HL-60/S4 (cell line): Measurements from ENCODE around the gene DHRS9.

Experiments
- in situ Hi-C: fragments of 300-500 bp; cut with MboI; formaldehyde crosslinking; loops from 2 replicates; pipeline ENCODE4 v1.14.3; 2022; ENCODE audit warnings: low sequenced_read_pairs

DHRS9 gene

GRCh38 chr2:169093535-169093934 lies 24.2 kb downstream of the DHRS9 start:
- in situ Hi-C loops = no loop called here

- in situ Hi-C loops = no loop called here
Observed at GRCh38 chr2:169094676-169095075, 25.3 kb downstream of the DHRS9 start.

GRCh38 chr2:169095621-169096105 lies 26.3 kb downstream of the DHRS9 start:
- in situ Hi-C loops = no loop called here

GRCh38 chr2:169104848-169105247 lies 35.5 kb downstream of the DHRS9 start:
- in situ Hi-C loops = no loop called here

- in situ Hi-C loops = no loop called here
Observed at GRCh38 chr2:169105476-169105875, 36.1 kb downstream of the DHRS9 start.

GRCh38 chr2:169106134-169106533 lies 36.8 kb downstream of the DHRS9 start:
- in situ Hi-C loops = no loop called here

- in situ Hi-C loops = no loop called here
Observed at GRCh38 chr2:169106563-169107545, 37.5 kb downstream of the DHRS9 start.

GRCh38 chr2:169107645-169108044 lies 38.3 kb downstream of the DHRS9 start:
- in situ Hi-C loops = no loop called here

- in situ Hi-C loops = no loop called here
Observed at GRCh38 chr2:169108099-169108884, 38.9 kb downstream of the DHRS9 start.

- in situ Hi-C loops = no loop called here
Observed at GRCh38 chr2:169109502-169110409, 40.4 kb downstream of the DHRS9 start.

- in situ Hi-C loops = no loop called here
Observed at GRCh38 chr2:169110419-169110818, 41.1 kb downstream of the DHRS9 start.

- in situ Hi-C loops = no loop called here
Observed at GRCh38 chr2:169110916-169111315, 41.6 kb downstream of the DHRS9 start.

GRCh38 chr2:169112841-169113240 lies 43.5 kb downstream of the DHRS9 start:
- in situ Hi-C loops = no loop called here

GRCh38 chr2:169114056-169114455 lies 44.7 kb downstream of the DHRS9 start:
- in situ Hi-C loops = no loop called here

GRCh38 chr2:169116327-169116726 lies 47.0 kb downstream of the DHRS9 start:
- in situ Hi-C loops = no loop called here

- in situ Hi-C loops = no loop called here
Observed at GRCh38 chr2:169116993-169117392, 47.6 kb downstream of the DHRS9 start.

- in situ Hi-C loops = no loop called here
Observed at GRCh38 chr2:169118060-169118459, 48.7 kb downstream of the DHRS9 start.

- in situ Hi-C loops = no loop called here
Observed at GRCh38 chr2:169119123-169119760, 49.9 kb downstream of the DHRS9 start.

GRCh38 chr2:169119851-169120250 lies 50.5 kb downstream of the DHRS9 start:
- in situ Hi-C loops = no loop called here

GRCh38 chr2:169129703-169130243 lies 60.4 kb downstream of the DHRS9 start:
- in situ Hi-C loops = loop anchor here (10.0 kb wide), 1 partner anchor 165 kb away; no protein-coding TSS in a partner anchor
